Hepatocyte (in vitro differentiated cells): ENCODE measurements around the gene COX6B2.

Experiments
- CTCF ChIP-seq: fragments of 200-600 bp; sonication (generic); IDR thresholded peaks from 2 replicates; pipeline ENCODE4 v1.5.1; 2016; ENCODE audit warnings: antibody characterized with exemption, mild to moderate bottlenecking; ENCODE audit not compliant: poor library complexity
- EZH2 ChIP-seq: fragments of 200-600 bp; sonication (generic); IDR thresholded peaks from 2 replicates; pipeline ENCODE4 v1.6.1; 2016; ENCODE audit warnings: antibody characterized with exemption, mild to moderate bottlenecking, borderline replicate concordance
- EZH2phosphoT487 ChIP-seq: fragments of 200-600 bp; sonication (generic); IDR thresholded peaks from one replicate; pipeline ENCODE4 v1.6.1; 2018; ENCODE audit warnings: antibody characterized with exemption, mild to moderate bottlenecking, low read depth, moderate library complexity; ENCODE audit not compliant: unreplicated experiment, severe bottlenecking

- TF ChIP-seq EZH2: no peak
- no peak for TF ChIP-seq CTCF
- no peak for TF ChIP-seq EZH2phosphoT487
Measured at GRCh38 chr19:55353803-55354697, 469 bp downstream of the COX6B2 start.
